ENCODE results near the gene SEZ6. TPM values are rescaled to one million over a fixed set of nuclear protein-coding genes. Genes with fewer than 3 reads are reported as not detected.

The SEZ6 gene
- total RNA-seq, 1 experiment from 2014 or later = not detected

GRCh38 chr17:28985950-28986713 is 19.7 kb downstream of the SEZ6 start:
- Histone ChIP-seq H3K4me3 (ENCODE audit: low read depth in 2 of 2, low read length in 2 of 2) (no peak overlapping the region), H3K27ac (ENCODE audit: low read length) (no peak overlapping the region), H3K4me1 (ENCODE audit: control insufficient read depth, insufficient read depth, low read length) (no peaks in the 10 kb centered on the region), H3K9me3 (ENCODE audit: control insufficient read depth, insufficient read depth, low read depth, low read length) (no peaks in the 10 kb centered on the region), H3K36me3 (ENCODE audit: control insufficient read depth, insufficient read depth, low read length) (no peaks in the 10 kb centered on the region), H3K27me3 (ENCODE audit: control insufficient read depth, insufficient read depth, low read length) (no peaks in the 10 kb centered on the region)
- in situ Hi-C loops (cut with HindIII; ENCODE audit: low pct_unique_long_range_greater_than_20kb, low sequenced_read_pairs) (no loop called here), intact Hi-C loops (cut with micrococcal nuclease; ENCODE audit: unreplicated experiment) (no loop called here)
- ChIA-PET POLR2A (no interaction called here), CTCF (interaction anchor here (1.0 to 1.2 kb wide), 2 partner anchors 20 to 37 kb away, joined by 3 read pairs; no protein-coding TSS in a partner anchor)
- BruUV-seq (replicated peaks) = no TSS peak
- ATAC-seq = no peak
- no peak for DNase-seq (ENCODE audit: low read depth, low spot score)
- TF ChIP-seq REST (IDR thresholded peaks at IDR 0.05; ENCODE audit: insufficient read depth in 1 of 2, low read depth in 2 of 2, low read length in 1 of 2) (no peak), CTCF (IDR thresholded peaks at IDR 0.05) (no peak), SIN3A (IDR thresholded peaks at IDR 0.05; ENCODE audit: borderline replicate concordance, insufficient read depth, low read depth, low read length) (no peak), TCF7L2 (IDR thresholded peaks at IDR 0.05; ENCODE audit: low read depth, low read length) (no peak), POLR2AphosphoS5 (IDR thresholded peaks at IDR 0.05; ENCODE audit: low read depth, low read length) (no peak)

GRCh38 chr17:28983286-28984230 is 22.3 kb downstream of the SEZ6 start:
- TF ChIP-seq POLR2AphosphoS5 (IDR thresholded peaks at IDR 0.05; ENCODE audit: low read depth, low read length) = no peak
- TF ChIP-seq SIN3A (IDR thresholded peaks at IDR 0.05; ENCODE audit: borderline replicate concordance, insufficient read depth, low read depth, low read length) = no peak
- TF ChIP-seq TCF7L2 (IDR thresholded peaks at IDR 0.05; ENCODE audit: low read depth, low read length) = no peak
- no peak for TF ChIP-seq CTCF (IDR thresholded peaks at IDR 0.05)
- TF ChIP-seq REST (IDR thresholded peaks at IDR 0.05; ENCODE audit: insufficient read depth in 1 of 2, low read depth in 2 of 2, low read length in 1 of 2) = no peak
- ChIA-PET POLR2A (interaction anchor here (0.5 to 0.6 kb wide), 2 partner anchors 31 to 164 kb away, joined by 4 to 6 read pairs; no protein-coding TSS in a partner anchor), CTCF (interaction anchor here (0.5 kb wide), 1 partner anchor 157 kb away, joined by 9 read pairs; no protein-coding TSS in a partner anchor)
- Histone ChIP-seq H3K27ac (ENCODE audit: low read length) (no peak overlapping the region), H3K4me1 (ENCODE audit: control insufficient read depth, insufficient read depth, low read length) (no peaks in the 10 kb centered on the region), H3K9me3 (ENCODE audit: control insufficient read depth, insufficient read depth, low read depth, low read length) (no peaks in the 10 kb centered on the region), H3K27me3 (ENCODE audit: control insufficient read depth, insufficient read depth, low read length) (no peaks in the 10 kb centered on the region), H3K36me3 (ENCODE audit: control insufficient read depth, insufficient read depth, low read length) (no peaks in the 10 kb centered on the region), H3K4me3 (ENCODE audit: low read depth in 2 of 2, low read length in 2 of 2) (no peak overlapping the region)
- intact Hi-C loops (cut with micrococcal nuclease; ENCODE audit: unreplicated experiment) = no loop called here
- no TSS peak for BruUV-seq (replicated peaks)
- DNase-seq (ENCODE audit: low read depth, low spot score) (no peak), ATAC-seq (no peak)
- in situ Hi-C loops (cut with HindIII; ENCODE audit: low pct_unique_long_range_greater_than_20kb, low sequenced_read_pairs) = no loop called here

Measured in Panc1 (cell line).